Muscle layer of duodenum (tissue), 2 donors: Measurements from ENCODE around the gene UCHL3.

Experiments used
- H3K27ac ChIP-seq: one replicate; pipeline ENCODE4 v1.7.0; 2013; ENCODE audit warnings: mild to moderate bottlenecking, low read length
- H3K27me3 ChIP-seq: one replicate; pipeline ENCODE4 v1.7.0; 2013; ENCODE audit warnings: low read depth, mild to moderate bottlenecking, control low read depth, low read length
- H3K36me3 ChIP-seq, 2 donors: one replicate each; pipeline ENCODE4 v1.7.0; 2013; ENCODE audit warnings: low read length in 2 of 2, control low read depth in 1 of 2, mild to moderate bottlenecking in 1 of 2; ENCODE audit not compliant: insufficient read depth in 2 of 2, control insufficient read depth in 1 of 2
- H3K4me1 ChIP-seq, 2 donors: one replicate each; pipeline ENCODE4 v1.7.0; 2013; ENCODE audit warnings: low read length in 2 of 2, mild to moderate bottlenecking in 2 of 2, control low read depth in 1 of 2, moderate library complexity in 1 of 2; ENCODE audit not compliant: insufficient read depth in 2 of 2, control insufficient read depth in 1 of 2
- H3K4me3 ChIP-seq, 2 donors: one replicate each; pipeline ENCODE4 v1.7.0; 2013; ENCODE audit warnings: low read length in 2 of 2, low read depth in 1 of 2, mild to moderate bottlenecking in 1 of 2
- H3K9me3 ChIP-seq, 2 donors: one replicate each; pipeline ENCODE4 v1.7.0; 2013; ENCODE audit warnings: low read length in 2 of 2, control low read depth in 1 of 2, mild to moderate bottlenecking in 1 of 2; ENCODE audit not compliant: control insufficient read depth in 1 of 2
- donor health status: healthy.

UCHL3 gene

DNA sequence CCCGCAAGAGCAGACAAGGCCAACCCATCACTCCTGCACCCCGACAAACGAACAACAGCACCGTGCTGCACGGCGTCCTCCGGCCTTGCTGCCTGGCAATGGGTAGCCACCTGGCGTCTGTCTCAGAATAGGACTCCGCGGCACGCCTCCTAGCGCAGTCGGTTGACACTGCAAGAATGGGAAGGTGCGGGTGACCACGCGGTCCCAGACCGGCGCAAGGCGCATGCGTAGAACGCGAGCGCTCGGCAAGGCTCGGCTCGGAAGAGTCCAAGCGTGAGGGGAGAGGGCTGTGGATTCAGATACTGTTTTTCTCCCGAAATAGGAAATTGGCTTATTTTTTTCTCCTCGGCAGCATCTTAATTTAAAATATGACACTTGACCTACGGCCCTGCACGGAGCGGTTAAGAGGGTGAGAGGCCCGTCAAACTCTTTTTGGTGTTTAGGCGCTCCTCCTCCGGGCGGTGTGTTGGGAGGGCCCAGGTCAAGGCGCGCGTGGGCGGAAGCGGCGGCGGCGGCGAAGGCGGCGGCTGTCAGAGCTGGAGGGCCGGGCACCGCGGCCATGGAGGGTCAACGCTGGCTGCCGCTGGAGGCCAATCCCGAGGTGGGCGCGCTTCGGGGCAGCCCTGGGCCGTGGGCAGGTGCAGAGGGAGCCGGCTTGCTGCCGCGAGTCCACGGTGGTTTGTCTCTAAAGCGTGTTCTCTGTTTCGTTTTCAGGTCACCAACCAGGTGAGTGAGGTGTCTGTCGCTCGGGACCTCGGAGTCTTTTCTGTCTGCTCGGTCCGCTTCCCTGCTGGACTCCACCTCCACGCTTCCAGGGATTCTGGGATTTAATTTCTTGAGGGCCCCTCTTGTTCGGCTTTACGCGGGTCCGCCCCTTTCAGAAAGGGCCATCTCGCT is at the start of gene UCHL3:
Gene UCHL3, plus strand, starts transcription at position 530 of the 897 bp plus-strand sequence. Its CDS starts 30 bp downstream, at position 560.
- H3K36me3 ChIP-seq: no peaks in the 10 kb centered on the region
- H3K27me3 ChIP-seq: no peaks in the 10 kb centered on the region
- H3K4me3 ChIP-seq: peak within 1 kb of the TSS; percentile 94 to 95
- H3K27ac ChIP-seq: peak within 1 kb of the TSS; percentile 81
- no peaks in the 10 kb centered on the region for H3K9me3 ChIP-seq
- peaks cover 4 to 5% of the 10 kb centered on the region in 2 donors for H3K4me1 ChIP-seq

DNA sequence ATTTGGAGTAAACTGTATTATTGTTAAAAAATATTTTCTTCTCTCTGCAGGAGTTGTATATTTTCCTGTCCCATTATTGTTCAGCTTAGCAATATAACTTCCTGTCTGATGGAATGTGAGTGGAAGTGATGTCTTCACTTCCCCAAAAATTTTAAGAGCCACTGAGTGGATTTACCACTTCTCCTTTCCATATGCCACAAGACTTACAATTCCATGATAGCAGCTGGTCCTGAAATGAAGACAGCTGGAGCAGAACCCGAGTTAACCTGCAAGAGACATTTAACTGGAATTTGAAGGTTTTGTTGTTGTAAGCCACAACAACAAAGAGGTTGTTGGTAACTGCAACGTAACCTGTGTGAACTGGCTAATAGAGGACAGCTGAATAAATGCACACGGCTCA is 44.3 kb upstream of the UCHL3 start:
- no peaks in the 10 kb centered on the region for H3K4me1 ChIP-seq
- no peak overlapping the region for H3K27ac ChIP-seq
- no peaks in the 10 kb centered on the region for H3K9me3 ChIP-seq
- no peak overlapping the region for H3K4me3 ChIP-seq
- no peaks in the 10 kb centered on the region for H3K27me3 ChIP-seq
- H3K36me3 ChIP-seq: no peaks in the 10 kb centered on the region

DNA sequence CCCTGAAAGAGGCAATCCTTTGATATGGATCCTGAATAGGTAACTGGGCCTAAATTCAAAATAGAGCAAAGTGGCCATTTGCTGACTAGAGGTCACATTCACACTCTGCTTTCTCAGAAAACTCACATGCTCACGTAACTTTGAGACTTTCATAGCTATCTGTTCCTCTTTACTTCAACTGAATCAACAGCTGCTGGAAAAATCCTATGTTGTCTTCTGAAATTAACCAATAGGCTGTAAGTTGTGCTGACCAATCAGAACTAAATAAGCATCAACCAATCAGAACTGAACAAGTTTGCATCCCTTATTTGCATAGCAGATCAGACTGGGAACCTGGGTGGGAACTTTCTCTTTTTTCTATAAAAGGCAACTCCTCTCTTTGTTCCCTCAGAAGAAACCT is 43.6 kb upstream of the UCHL3 start:
- H3K27me3 ChIP-seq: no peaks in the 10 kb centered on the region
- no peaks in the 10 kb centered on the region for H3K36me3 ChIP-seq
- H3K4me1 ChIP-seq: no peaks in the 10 kb centered on the region
- no peak overlapping the region for H3K27ac ChIP-seq
- no peaks in the 10 kb centered on the region for H3K9me3 ChIP-seq
- no peak overlapping the region for H3K4me3 ChIP-seq

DNA sequence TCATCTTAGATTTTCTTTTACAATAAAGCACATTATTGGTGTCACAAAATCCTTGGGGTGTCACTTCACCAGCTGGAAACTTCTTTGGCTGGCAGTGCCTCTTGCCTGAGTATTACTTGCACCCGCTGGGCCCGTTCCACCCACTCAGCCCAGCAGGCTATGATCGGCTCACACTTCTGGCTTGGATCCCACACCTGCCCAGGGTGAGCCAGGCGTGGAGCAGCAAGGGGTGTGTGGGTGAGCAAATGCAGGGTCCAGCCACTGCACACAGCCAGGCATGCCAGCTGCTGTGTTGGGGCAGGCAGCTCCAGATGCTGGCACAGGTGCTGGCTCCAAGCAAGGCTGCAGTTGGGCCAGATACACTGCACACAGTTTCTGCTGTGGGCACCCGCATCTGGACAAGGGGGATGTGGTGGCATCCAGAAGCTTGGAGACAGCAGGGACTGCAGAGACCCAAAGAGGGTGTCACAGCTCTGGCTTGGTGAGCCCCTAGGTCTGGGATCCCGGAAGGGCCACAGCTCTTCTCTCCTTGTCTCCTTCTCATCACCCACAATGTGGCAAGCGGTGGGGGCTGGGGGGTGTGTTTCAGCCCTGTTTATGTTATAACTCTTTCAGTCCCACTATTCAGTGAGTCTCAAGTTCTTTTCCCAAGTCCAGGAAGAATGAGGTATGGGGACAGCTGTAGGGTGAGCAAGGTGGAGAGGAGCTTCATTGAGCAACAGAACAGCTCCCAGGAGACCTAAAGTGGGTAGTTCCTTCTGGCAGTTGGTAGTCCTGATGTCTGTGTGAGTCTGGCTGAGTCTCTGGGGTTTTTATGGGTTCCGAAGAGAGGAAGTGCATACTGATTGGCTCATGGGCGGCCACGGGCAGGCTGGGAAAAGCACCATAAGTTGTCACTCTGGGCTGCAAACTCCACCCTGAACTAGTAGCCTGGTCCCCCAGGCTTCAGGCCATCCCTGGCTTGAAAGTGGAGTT is 42.3 kb upstream of the UCHL3 start:
- Histone ChIP-seq H3K27me3 (no peaks in the 10 kb centered on the region), H3K27ac (no peak overlapping the region), H3K36me3 (no peaks in the 10 kb centered on the region)

DNA sequence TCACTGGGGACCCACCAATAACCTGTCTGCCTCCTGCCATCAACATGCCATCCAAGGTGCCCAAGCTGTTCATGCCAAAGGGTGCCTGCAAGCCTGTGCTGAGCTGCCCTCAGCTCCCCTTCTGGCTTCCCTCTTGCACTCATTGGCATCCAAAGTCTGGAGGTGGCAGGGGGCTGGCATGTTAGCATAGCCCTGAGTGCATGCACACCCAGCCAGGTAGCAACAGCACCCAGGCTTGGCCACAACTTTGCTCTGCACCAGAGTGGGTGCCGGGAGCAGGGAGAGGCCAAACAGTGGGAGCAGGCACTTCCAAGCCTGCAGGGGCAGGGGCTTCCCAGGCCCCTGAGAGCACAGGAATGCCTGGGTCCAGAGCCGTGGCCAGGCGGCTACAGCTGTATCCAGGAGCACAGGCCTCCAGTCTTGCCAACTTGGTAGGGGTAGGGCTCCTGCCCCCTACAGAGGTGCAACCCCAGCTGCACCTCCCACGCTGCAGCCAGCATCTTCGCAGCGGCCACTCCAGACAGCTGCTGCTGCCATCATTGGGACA is 41.5 kb upstream of the UCHL3 start:
- Histone ChIP-seq H3K4me1 (no peaks in the 10 kb centered on the region), H3K36me3 (no peaks in the 10 kb centered on the region), H3K27me3 (no peaks in the 10 kb centered on the region), H3K27ac (no peak overlapping the region), H3K9me3 (no peaks in the 10 kb centered on the region), H3K4me3 (no peak overlapping the region)

More for the DNA sequence above, 42.3 kb upstream of the UCHL3 start:
- Histone ChIP-seq H3K4me3 (no peak overlapping the region), H3K4me1 (no peaks in the 10 kb centered on the region), H3K9me3 (no peaks in the 10 kb centered on the region)

DNA sequence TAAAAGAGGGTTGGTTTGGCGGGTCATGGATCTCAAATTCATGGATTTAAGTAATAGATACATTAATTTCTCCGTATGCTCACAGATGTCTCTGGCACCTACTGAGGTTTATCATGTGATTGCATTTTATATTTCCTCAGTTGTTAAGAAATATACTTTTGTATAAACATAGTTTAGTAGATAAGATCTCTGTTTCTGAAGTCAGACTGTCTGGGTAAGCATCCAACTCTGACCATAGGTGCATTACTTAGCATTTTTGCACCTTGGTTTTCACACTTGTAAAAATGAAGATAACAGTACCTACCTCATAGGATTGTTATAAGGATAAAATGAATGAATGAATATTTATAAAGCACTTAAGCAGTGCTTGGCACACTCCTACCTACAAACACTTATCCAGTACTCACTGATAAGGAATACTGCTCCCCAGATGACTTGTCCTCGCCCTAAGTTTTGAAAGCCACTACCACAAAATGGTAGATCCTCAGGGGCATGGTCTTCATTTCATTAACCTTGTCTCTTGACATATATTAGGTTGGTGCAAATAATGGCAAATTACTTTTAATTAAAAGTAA is 38.5 kb upstream of the UCHL3 start:
- Histone ChIP-seq H3K4me3 (no peak overlapping the region), H3K4me1 (no peaks in the 10 kb centered on the region), H3K27me3 (no peaks in the 10 kb centered on the region), H3K9me3 (no peaks in the 10 kb centered on the region), H3K36me3 (no peaks in the 10 kb centered on the region), H3K27ac (no peak overlapping the region)

DNA sequence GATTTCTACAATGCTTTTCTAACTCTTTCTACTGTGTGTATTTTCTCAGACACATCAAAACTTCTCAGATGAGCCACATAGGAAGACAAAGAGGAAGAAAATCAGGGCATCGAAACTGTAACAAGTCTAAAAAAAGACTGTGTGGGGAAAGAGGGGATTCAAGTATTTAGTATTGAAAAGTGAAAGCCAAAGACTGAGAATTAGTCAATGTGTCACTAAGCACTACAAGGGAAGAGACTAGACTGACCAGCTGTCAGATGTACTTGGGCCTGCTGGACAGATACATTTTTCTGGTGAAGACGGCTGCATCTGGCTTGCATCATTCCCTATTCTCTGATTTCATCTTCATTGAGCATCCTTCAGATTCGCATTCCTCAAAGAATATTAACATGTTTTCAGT is 37.3 kb upstream of the UCHL3 start:
- Histone ChIP-seq H3K27me3 (no peaks in the 10 kb centered on the region), H3K4me3 (no peak overlapping the region), H3K9me3 (no peaks in the 10 kb centered on the region), H3K4me1 (no peaks in the 10 kb centered on the region), H3K27ac (no peak overlapping the region), H3K36me3 (no peaks in the 10 kb centered on the region)

DNA sequence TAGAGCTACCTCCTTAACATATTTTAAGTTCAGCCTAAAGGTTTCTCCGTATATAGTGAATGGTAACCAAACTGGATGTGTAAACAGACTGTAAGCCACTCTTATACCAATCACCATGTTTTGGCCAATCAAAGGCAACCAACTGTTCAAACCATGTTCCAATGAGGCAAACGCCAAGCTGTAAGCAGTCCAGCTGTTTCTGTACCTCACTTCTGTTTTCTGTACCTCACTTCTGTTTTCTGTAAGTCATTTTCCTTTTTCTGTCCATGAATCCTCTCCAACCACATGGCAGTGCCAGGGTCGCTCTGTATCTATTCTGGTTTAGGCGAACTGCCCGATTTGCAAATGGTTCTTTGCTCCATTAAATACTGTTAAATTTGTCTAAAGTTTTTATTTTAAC is 36.3 kb upstream of the UCHL3 start:
- Histone ChIP-seq H3K36me3 (no peaks in the 10 kb centered on the region), H3K27ac (no peak overlapping the region), H3K9me3 (no peaks in the 10 kb centered on the region), H3K27me3 (no peaks in the 10 kb centered on the region), H3K4me3 (no peak overlapping the region), H3K4me1 (no peaks in the 10 kb centered on the region)

DNA sequence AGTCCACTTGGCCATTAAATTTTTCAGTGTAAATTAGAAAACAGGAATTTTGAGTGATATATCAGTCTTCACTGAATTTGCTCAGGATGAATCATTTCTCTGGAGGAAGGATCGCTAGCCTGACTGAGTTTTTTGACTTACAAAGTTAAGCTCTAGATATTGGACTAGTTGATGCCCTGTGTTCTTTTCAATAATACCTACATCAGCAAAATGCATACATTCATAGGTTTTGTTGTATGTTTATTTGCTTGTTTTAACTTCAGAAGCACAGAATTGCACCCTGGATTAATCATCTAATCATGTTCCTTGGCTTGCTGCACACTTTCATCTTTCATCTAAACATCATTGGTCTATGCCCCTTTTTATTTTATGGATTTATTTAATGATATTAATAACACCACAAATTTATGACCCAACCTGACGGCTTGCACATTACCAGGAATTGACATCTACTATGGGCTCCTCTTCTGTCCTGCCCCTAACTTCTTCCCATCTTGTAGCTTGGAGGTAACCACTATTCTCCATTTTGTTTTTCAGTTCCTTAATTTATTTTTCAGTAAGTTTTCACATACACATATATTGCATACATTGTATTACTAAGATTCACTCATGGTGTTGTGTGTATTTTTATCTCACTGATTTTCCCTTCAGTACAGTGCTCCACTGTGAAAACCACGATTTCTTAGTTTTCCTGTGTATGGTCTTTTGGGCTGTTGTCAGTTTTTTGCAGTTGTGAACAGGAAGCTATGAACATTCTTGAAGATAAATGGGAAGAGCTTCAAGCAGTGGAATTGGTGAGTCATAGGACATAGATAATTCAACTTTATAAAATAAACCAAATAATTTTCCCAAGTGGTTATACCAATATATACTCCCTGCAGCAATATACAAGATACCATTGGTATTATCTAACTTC is 35.3 kb upstream of the UCHL3 start:
- H3K36me3 ChIP-seq: no peaks in the 10 kb centered on the region
- no peaks in the 10 kb centered on the region for H3K4me1 ChIP-seq
- H3K9me3 ChIP-seq: no peaks in the 10 kb centered on the region
- H3K4me3 ChIP-seq: no peak overlapping the region
- H3K27me3 ChIP-seq: no peaks in the 10 kb centered on the region
- H3K27ac ChIP-seq: no peak overlapping the region

DNA sequence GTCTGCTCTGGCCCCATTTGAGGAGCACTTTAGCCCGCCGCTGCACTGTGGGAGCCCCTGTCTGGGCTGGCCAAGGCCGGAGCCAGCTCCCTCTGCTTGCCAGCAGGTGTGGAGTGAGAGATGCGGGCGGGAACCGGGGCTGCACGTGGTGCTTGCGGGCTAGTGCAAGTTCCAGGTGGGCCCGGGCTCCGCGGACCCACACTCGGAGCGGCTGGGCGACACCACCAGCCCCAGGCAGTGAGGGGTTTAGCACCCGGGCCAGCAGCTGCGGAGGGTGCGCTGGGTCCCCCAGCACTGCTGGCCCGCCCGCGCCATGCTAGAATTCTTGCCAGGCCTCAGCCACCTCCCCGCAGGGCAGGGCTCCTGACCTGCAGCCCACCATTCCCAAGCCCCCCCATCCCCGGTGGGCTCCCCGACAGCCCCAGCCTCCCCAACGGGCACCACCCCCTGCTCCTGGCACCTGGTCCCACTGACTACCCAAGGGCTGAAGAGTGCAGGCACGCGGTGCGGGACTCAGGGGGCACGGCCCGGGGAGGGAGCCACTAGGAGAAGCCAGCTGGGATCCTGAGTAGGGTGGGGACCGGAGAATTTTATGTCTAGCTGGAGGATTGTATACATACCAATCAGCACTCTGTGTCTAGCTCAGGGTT is 31.0 kb upstream of the UCHL3 start:
- Histone ChIP-seq H3K4me3 (no peak overlapping the region), H3K36me3 (no peaks in the 10 kb centered on the region), H3K4me1 (no peaks in the 10 kb centered on the region), H3K27me3 (no peaks in the 10 kb centered on the region), H3K27ac (no peak overlapping the region), H3K9me3 (no peaks in the 10 kb centered on the region)
